ENCODE data around the gene RHOBTB1. TPM values are rescaled to one million over a fixed set of nuclear protein-coding genes. Genes with fewer than 3 reads are reported as not detected.

Gene RHOBTB1
- under 1 TPM in 1 of 2 experiments, not detected in 1; 0.05 TPM for total RNA-seq

- ChIA-PET CTCF (no interaction called here), POLR2A (no interaction called here)
- Mint-ChIP-seq H3K36me3 (ENCODE audit: low read depth) (no peaks in the 10 kb centered on the region), H3K9me3 (no peaks in the 10 kb centered on the region), H3K27me3 (peaks cover 68% of the 10 kb centered on the region), H3K4me1 (peaks cover 8% of the 10 kb centered on the region), H3K27ac (no peak within 1 kb of the TSS), H3K4me3 (peak within 1 kb of the TSS; percentile 51)
- peak; percentile 24 for DNase-seq
Measured at GRCh38 chr10:60944058-60944909, at the start of gene RHOBTB1. Gene RHOBTB1 (minus strand): TSS chr10:60944185. CDS start chr10:60911542, 32,643 bp downstream.

GRCh38 chr10:60992636-60993035 lies 48.7 kb upstream of the RHOBTB1 start:
- POLR2A ChIA-PET, result no interaction called here
- no peaks in the 10 kb centered on the region for H3K4me1 Mint-ChIP-seq

GRCh38 chr10:60990663-60991062 lies 46.7 kb upstream of the RHOBTB1 start:
- ChIA-PET CTCF (no interaction called here), POLR2A (no interaction called here)
- no peak for DNase-seq
- Mint-ChIP-seq H3K27me3 (peaks cover 15% of the 10 kb centered on the region), H3K4me3 (no peak overlapping the region), H3K27ac (no peak overlapping the region), H3K36me3 (ENCODE audit: low read depth) (no peaks in the 10 kb centered on the region), H3K4me1 (no peaks in the 10 kb centered on the region), H3K9me3 (no peaks in the 10 kb centered on the region)

More at GRCh38 chr10:60992636-60993035, 48.7 kb upstream of the RHOBTB1 start:
- Mint-ChIP-seq H3K27me3 (peaks cover 13% of the 10 kb centered on the region), H3K27ac (no peak overlapping the region), H3K9me3 (no peaks in the 10 kb centered on the region), H3K36me3 (ENCODE audit: low read depth) (no peaks in the 10 kb centered on the region), H3K4me3 (no peak overlapping the region)
- CTCF ChIA-PET, result no interaction called here
- DNase-seq, result no peak

- Mint-ChIP-seq H3K27me3 (peaks cover 15% of the 10 kb centered on the region), H3K4me3 (no peak overlapping the region), H3K4me1 (no peaks in the 10 kb centered on the region), H3K36me3 (ENCODE audit: low read depth) (no peaks in the 10 kb centered on the region), H3K9me3 (no peaks in the 10 kb centered on the region), H3K27ac (no peak overlapping the region)
- no peak for DNase-seq
- ChIA-PET POLR2A (no interaction called here), CTCF (no interaction called here)
Measured at GRCh38 chr10:60989400-60989876, 45.5 kb upstream of the RHOBTB1 start.

GRCh38 chr10:60986791-60987190 lies 42.8 kb upstream of the RHOBTB1 start:
- POLR2A ChIA-PET, result no interaction called here
- Mint-ChIP-seq H3K4me1 (no peaks in the 10 kb centered on the region), H3K27ac (no peak overlapping the region), H3K9me3 (no peaks in the 10 kb centered on the region), H3K27me3 (peaks cover 17% of the 10 kb centered on the region), H3K36me3 (ENCODE audit: low read depth) (no peaks in the 10 kb centered on the region), H3K4me3 (no peak overlapping the region)
- no peak for DNase-seq
- CTCF ChIA-PET, result no interaction called here

GRCh38 chr10:60985951-60986350 lies 42.0 kb upstream of the RHOBTB1 start:
- POLR2A ChIA-PET, result no interaction called here
- CTCF ChIA-PET, result no interaction called here
- DNase-seq, result no peak
- no peaks in the 10 kb centered on the region for H3K4me1 Mint-ChIP-seq
- H3K9me3 Mint-ChIP-seq, result no peaks in the 10 kb centered on the region
- no peak overlapping the region for H3K4me3 Mint-ChIP-seq
- no peaks in the 10 kb centered on the region for H3K36me3 Mint-ChIP-seq (ENCODE audit: low read depth)
- no peak overlapping the region for H3K27ac Mint-ChIP-seq
- peaks cover 13% of the 10 kb centered on the region for H3K27me3 Mint-ChIP-seq

- H3K27ac Mint-ChIP-seq, result no peak overlapping the region
- CTCF ChIA-PET, result no interaction called here
Measured at GRCh38 chr10:60980997-60981396, 37.0 kb upstream of the RHOBTB1 start.

GRCh38 chr10:60979667-60980104 lies 35.7 kb upstream of the RHOBTB1 start:
- ChIA-PET CTCF (no interaction called here), POLR2A (no interaction called here)
- no peak overlapping the region for H3K4me3 Mint-ChIP-seq
- H3K4me1 Mint-ChIP-seq, result no peaks in the 10 kb centered on the region
- peaks cover 9% of the 10 kb centered on the region for H3K27me3 Mint-ChIP-seq
- H3K9me3 Mint-ChIP-seq, result no peaks in the 10 kb centered on the region
- H3K36me3 Mint-ChIP-seq (ENCODE audit: low read depth), result no peaks in the 10 kb centered on the region
- no peak for DNase-seq
- H3K27ac Mint-ChIP-seq, result no peak overlapping the region

More at GRCh38 chr10:60980997-60981396, 37.0 kb upstream of the RHOBTB1 start:
- peaks cover 6% of the 10 kb centered on the region for H3K27me3 Mint-ChIP-seq
- H3K36me3 Mint-ChIP-seq (ENCODE audit: low read depth), result no peaks in the 10 kb centered on the region
- H3K9me3 Mint-ChIP-seq, result no peaks in the 10 kb centered on the region
- no peaks in the 10 kb centered on the region for H3K4me1 Mint-ChIP-seq
- DNase-seq, result no peak
- no peak overlapping the region for H3K4me3 Mint-ChIP-seq
- POLR2A ChIA-PET, result no interaction called here

GRCh38 chr10:60978287-60979115 lies 34.5 kb upstream of the RHOBTB1 start:
- CTCF ChIA-PET, result no interaction called here
- Mint-ChIP-seq H3K4me1 (no peaks in the 10 kb centered on the region), H3K36me3 (ENCODE audit: low read depth) (no peaks in the 10 kb centered on the region)

GRCh38 chr10:60977161-60978122 lies 33.5 kb upstream of the RHOBTB1 start:
- Mint-ChIP-seq H3K4me1 (no peaks in the 10 kb centered on the region), H3K27me3 (peaks cover 10% of the 10 kb centered on the region), H3K27ac (no peak overlapping the region), H3K4me3 (no peak overlapping the region), H3K9me3 (no peaks in the 10 kb centered on the region), H3K36me3 (ENCODE audit: low read depth) (no peaks in the 10 kb centered on the region)
- ChIA-PET CTCF (interaction anchor here (1.3 kb wide), 1 partner anchor 11 kb away, joined by 3 read pairs; no protein-coding TSS in a partner anchor), POLR2A (no interaction called here)
- DNase-seq, result no peak

More at GRCh38 chr10:60978287-60979115, 34.5 kb upstream of the RHOBTB1 start:
- Mint-ChIP-seq H3K27ac (no peak overlapping the region), H3K9me3 (no peaks in the 10 kb centered on the region), H3K27me3 (peaks cover 10% of the 10 kb centered on the region), H3K4me3 (no peak overlapping the region)
- DNase-seq, result no peak
- POLR2A ChIA-PET, result no interaction called here

GRCh38 chr10:60976687-60977086 lies 32.7 kb upstream of the RHOBTB1 start:
- POLR2A ChIA-PET, result no interaction called here
- Mint-ChIP-seq H3K36me3 (ENCODE audit: low read depth) (no peaks in the 10 kb centered on the region), H3K27ac (no peak overlapping the region), H3K9me3 (no peaks in the 10 kb centered on the region), H3K27me3 (peaks cover 14% of the 10 kb centered on the region), H3K4me1 (no peaks in the 10 kb centered on the region), H3K4me3 (no peak overlapping the region)
- CTCF ChIA-PET, result interaction anchor here (1.3 kb wide), 1 partner anchor 10 kb away, joined by 3 read pairs; no protein-coding TSS in a partner anchor
- no peak for DNase-seq

GRCh38 chr10:60975716-60976115 lies 31.7 kb upstream of the RHOBTB1 start:
- peaks cover 14% of the 10 kb centered on the region for H3K27me3 Mint-ChIP-seq
- H3K27ac Mint-ChIP-seq, result no peak overlapping the region
- CTCF ChIA-PET, result interaction anchor here (1.3 kb wide), 1 partner anchor 9 kb away, joined by 3 read pairs; no protein-coding TSS in a partner anchor
- no peaks in the 10 kb centered on the region for H3K4me1 Mint-ChIP-seq
- no peak for DNase-seq
- no peaks in the 10 kb centered on the region for H3K36me3 Mint-ChIP-seq (ENCODE audit: low read depth)
- POLR2A ChIA-PET, result no interaction called here
- H3K4me3 Mint-ChIP-seq, result no peak overlapping the region
- no peaks in the 10 kb centered on the region for H3K9me3 Mint-ChIP-seq
